Measurements from ENCODE around the gene GDF10.
A peak's percentile ranks its signal among the peaks of the same experiment; 100 is the strongest.

Gene GDF10

DNA sequence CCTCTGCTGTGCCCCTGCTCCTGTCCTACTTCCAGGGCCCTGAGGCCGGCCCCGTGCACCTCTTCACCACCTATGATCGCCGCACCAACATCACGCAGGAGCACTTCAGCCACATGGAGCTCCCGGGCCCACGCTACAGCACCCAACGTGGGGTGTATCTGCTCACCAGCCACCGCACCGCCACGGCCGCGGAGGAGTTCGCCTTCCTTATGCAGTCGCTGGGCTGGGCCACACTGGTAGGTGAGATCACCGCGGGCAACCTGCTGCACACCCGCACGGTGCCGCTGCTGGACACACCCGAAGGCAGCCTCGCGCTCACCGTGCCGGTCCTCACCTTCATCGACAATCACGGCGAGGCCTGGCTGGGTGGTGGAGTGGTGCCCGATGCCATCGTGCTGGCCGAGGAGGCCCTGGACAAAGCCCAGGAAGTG is 50.0 kb downstream of the GDF10 start:
- no peak for DNase-seq (ENCODE audit: extremely low read depth, low read depth)

DNA sequence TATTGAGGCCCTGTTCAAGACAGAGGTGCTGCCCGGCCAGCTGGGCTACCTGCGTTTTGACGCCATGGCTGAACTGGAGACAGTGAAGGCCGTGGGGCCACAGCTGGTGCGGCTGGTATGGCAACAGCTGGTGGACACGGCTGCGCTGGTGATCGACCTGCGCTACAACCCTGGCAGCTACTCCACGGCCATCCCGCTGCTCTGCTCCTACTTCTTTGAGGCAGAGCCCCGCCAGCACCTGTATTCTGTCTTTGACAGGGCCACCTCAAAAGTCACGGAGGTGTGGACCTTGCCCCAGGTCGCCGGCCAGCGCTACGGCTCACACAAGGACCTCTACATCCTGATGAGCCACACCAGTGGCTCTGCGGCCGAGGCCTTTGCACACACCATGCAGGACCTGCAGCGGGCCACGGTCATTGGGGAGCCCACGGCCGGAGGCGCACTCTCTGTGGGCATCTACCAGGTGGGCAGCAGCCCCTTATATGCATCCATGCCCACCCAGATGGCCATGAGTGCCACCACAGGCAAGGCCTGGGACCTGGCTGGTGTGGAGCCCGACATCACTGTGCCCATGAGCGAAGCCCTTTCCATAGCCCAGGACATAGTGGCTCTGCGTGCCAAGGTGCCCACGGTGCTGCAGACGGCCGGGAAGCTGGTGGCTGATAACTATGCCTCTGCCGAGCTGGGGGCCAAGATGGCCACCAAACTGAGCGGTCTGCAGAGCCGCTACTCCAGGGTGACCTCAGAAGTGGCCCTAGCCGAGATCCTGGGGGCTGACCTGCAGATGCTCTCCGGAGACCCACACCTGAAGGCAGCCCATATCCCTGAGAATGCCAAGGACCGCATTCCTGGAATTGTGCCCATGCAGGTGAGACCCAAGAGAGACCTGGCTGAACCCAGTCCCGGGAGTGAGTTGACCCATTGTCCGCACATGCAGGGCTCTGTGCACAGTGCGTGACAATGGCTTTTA is 51.0 kb downstream of the GDF10 start:
- TF ChIP-seq, protein P1, sequence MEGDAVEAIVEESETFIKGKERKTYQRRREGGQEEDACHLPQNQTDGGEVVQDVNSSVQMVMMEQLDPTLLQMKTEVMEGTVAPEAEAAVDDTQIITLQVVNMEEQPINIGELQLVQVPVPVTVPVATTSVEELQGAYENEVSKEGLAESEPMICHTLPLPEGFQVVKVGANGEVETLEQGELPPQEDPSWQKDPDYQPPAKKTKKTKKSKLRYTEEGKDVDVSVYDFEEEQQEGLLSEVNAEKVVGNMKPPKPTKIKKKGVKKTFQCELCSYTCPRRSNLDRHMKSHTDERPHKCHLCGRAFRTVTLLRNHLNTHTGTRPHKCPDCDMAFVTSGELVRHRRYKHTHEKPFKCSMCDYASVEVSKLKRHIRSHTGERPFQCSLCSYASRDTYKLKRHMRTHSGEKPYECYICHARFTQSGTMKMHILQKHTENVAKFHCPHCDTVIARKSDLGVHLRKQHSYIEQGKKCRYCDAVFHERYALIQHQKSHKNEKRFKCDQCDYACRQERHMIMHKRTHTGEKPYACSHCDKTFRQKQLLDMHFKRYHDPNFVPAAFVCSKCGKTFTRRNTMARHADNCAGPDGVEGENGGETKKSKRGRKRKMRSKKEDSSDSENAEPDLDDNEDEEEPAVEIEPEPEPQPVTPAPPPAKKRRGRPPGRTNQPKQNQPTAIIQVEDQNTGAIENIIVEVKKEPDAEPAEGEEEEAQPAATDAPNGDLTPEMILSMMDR (IDR thresholded peaks at IDR 0.05; ENCODE audit: low read depth, low read length) = no peak
- DNase-seq (ENCODE audit: extremely low read depth, low read depth) = no peak

More for the DNA sequence above, 50.0 kb downstream of the GDF10 start:
- TF ChIP-seq, protein P1 (IDR thresholded peaks at IDR 0.05; ENCODE audit: low read depth, low read length) = no peak

GRCh38 chr10:47351899-47352815 is 52.2 kb downstream of the GDF10 start:
- DNase-seq (ENCODE audit: extremely low read depth, low read depth) = no peak
- TF ChIP-seq, protein P1 (IDR thresholded peaks at IDR 0.05; ENCODE audit: low read depth, low read length) = no peak

GRCh38 chr10:47353351-47353750 is 53.4 kb downstream of the GDF10 start:
- TF ChIP-seq, protein P1 (IDR thresholded peaks at IDR 0.05; ENCODE audit: low read depth, low read length) = no peak
- DNase-seq (ENCODE audit: extremely low read depth, low read depth) = no peak

- TF ChIP-seq, protein P1 (IDR thresholded peaks at IDR 0.05; ENCODE audit: low read depth, low read length) = peak; percentile 9
- DNase-seq (ENCODE audit: extremely low read depth, low read depth) = no peak
These were observed 54.2 kb downstream of the GDF10 start for GRCh38 chr10:47354165-47354564.

DNA sequence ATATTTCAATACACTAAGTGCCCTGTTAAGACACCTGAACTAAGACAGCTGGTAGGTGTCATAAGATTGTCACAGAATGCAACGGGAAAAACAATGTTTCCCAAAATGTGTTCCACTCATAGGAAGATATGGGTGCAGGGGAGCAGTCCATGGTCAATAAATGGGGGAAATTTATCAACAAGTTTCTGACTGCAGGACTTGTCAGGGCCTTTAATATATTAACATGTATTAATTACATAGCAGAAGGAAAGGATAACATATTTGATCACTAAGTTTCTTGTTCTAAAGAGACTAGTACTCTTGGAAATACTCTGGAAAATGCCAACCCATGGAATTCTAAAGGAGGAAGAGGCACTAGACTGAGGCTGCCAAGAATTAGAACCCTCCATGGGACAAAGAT is 54.9 kb downstream of the GDF10 start:
- DNase-seq (ENCODE audit: extremely low read depth, low read depth) = no peak
- TF ChIP-seq, protein P1 (IDR thresholded peaks at IDR 0.05; ENCODE audit: low read depth, low read length) = no peak

Measured in AG09319 (cell line).